GM12873 (cell line): ENCODE results near the gene FAR2.

ENCODE experiments used
- CTCF ChIP-seq: IDR thresholded peaks from 2 replicates; pipeline ENCODE4 v1.5.1; 2012; ENCODE audit warnings: low read depth, mild to moderate bottlenecking, moderate library complexity, low read length, control low read depth; ENCODE audit not compliant: insufficient read depth; ENCODE audit errors: missing control alignments

FAR2 gene

GRCh38 chr12:29301114-29301513 lies 152.0 kb downstream of the FAR2 start:
- TF ChIP-seq CTCF: no peak

DNA sequence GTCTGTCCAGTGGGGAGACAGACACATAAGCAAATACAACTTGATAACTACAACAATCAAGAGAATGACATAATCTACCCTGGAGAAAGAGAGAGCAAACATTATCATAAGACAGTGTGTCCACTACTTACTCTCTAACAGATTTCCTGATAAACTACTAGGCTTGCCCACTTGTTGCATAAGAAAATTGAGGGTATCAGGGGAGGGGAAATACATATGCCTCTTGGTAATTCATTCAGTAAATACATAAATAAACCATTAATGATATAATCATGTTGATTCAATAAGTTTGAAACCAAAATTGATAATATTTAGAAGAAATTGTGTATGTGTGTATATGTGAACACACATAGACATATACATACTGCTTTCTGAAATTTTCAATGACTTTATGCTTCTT lies 155.3 kb downstream of the FAR2 start:
- no peak for TF ChIP-seq CTCF

GRCh38 chr12:29306266-29306665 lies 157.2 kb downstream of the FAR2 start:
- no peak for TF ChIP-seq CTCF

GRCh38 chr12:29306682-29307081 lies 157.6 kb downstream of the FAR2 start:
- no peak for TF ChIP-seq CTCF

DNA sequence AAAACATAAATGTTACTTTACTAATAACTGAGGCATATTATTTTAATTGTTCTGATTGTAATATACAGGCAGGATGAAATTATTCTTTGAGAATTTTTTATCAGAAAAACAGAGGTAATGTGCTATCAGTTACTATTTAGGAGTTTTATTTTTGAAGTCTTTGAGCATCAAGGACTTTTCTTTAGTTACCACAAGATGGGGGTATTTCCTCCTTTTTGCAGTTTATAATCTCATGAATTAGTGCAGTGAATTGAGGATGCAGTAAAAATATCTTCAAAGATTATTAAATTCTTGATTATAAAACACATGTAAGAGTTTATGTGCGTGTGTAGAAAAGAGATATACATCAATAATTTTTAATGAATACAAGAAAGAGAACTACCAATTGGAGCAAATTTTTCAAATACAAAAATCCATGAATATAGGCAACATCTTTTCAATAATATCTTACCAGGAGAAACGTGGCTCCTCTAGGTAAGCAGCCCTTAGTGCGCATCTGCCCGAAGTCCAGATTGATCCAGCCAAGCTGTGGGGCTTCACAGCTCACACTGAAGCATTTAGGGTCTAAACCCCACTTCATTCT lies 160.3 kb downstream of the FAR2 start:
- TF ChIP-seq CTCF: peak; percentile 12

DNA sequence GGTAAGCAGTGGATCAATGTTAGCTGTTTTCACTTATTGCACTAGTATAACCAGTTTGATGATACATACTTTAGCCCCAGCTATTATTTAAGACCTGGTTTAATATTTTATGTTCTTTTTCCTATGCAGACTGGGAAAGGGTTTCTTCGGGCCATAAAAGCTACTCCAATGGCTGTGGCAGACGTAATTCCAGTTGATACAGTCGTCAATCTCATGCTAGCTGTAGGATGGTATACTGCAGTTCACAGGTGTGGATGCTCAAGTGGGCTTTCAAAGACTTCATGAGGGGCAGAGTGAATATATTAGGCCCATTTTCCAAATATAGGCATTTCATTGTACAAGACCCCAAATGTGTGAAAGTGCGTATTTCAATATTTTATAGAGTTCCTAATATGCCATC lies 161.8 kb downstream of the FAR2 start:
- no peak for TF ChIP-seq CTCF

DNA sequence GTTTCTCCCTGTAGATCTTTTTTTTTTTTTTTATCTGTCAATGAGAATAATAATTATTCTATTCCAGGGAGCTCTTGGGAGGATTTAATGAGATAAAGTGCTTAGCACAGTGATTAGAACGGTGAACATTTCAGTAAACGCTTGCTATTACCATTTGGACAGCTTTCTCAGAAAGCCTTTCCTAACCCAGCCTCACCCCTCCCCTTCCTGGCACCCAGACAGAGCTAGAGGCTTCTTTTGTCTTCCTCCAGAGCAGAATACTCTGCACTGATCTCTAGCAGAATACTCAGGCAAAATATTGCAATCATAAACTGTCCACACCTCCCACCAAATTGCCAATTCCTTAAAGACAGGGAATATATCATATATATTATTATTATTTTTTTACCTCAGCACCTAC lies 165.3 kb downstream of the FAR2 start:
- no peak for TF ChIP-seq CTCF

GRCh38 chr12:29316752-29317151 lies 167.7 kb downstream of the FAR2 start:
- TF ChIP-seq CTCF: no peak
